Measurements from ENCODE around the gene ACTRT1.

DNA sequence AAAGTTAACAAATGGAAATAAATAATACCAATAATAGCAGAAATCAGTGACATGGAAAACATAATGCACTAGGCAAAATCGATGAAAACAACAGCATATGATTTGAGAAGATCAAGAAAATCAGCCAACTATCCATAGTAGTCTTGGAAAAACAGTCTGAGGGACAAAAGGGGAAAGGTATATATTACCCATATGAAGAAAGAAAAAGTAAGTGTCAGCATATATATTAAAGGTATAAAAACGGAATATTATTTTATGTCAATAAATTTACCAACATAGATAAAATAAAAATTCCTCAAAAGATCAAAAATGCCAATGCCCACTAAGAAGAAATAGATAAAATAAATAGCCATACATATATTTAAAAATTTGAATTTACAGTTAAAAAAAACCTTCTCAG is 33.0 kb downstream of the ACTRT1 start:
- TF ChIP-seq, protein P1, sequence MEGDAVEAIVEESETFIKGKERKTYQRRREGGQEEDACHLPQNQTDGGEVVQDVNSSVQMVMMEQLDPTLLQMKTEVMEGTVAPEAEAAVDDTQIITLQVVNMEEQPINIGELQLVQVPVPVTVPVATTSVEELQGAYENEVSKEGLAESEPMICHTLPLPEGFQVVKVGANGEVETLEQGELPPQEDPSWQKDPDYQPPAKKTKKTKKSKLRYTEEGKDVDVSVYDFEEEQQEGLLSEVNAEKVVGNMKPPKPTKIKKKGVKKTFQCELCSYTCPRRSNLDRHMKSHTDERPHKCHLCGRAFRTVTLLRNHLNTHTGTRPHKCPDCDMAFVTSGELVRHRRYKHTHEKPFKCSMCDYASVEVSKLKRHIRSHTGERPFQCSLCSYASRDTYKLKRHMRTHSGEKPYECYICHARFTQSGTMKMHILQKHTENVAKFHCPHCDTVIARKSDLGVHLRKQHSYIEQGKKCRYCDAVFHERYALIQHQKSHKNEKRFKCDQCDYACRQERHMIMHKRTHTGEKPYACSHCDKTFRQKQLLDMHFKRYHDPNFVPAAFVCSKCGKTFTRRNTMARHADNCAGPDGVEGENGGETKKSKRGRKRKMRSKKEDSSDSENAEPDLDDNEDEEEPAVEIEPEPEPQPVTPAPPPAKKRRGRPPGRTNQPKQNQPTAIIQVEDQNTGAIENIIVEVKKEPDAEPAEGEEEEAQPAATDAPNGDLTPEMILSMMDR (conservative IDR thresholded peaks at IDR 0.05; ENCODE audit: low read depth, low read length): no peak
- TF ChIP-seq CHD1 (IDR thresholded peaks at IDR 0.05; ENCODE audit: low read depth, low read length) (no peak), POLR2A (IDR thresholded peaks at IDR 0.05; ENCODE audit: low read depth, low read length) (no peak), CEBPB (IDR thresholded peaks at IDR 0.05; ENCODE audit: low read depth, low read length) (no peak), MXI1 (IDR thresholded peaks at IDR 0.05; ENCODE audit: borderline replicate concordance, low read depth, low read length) (no peak)
